NOMO-1 treated with DMSO at 0.1 percent for 48 hours (cell line): ENCODE results near the gene EFNA1.
A peak's percentile ranks its signal among the peaks of the same experiment; 100 is the strongest.

Source experiments
- DNase-seq: peaks from one replicate; lab custom pipeline; 2025; ENCODE audit not compliant: unreplicated experiment; lab: John Stamatoyannopoulos, UW

Gene EFNA1

GRCh38 chr1:155127105-155127966 is at the start of gene EFNA1:
TSS of gene EFNA1 (plus strand) at chr1:155127876. CDS start at chr1:155127978, 102 bp downstream.
- DNase-seq, result peak; percentile 50

- peak; percentile 17 for DNase-seq
Measured at GRCh38 chr1:155078469-155079209, 49.0 kb upstream of the EFNA1 start, which contains the start of gene EFNA3. TSS of gene EFNA3 (plus strand) at chr1:155078837. CDS start at chr1:155078942, 105 bp downstream.

- no peak for DNase-seq
Measured at GRCh38 chr1:155079210-155079486, 48.5 kb upstream of the EFNA1 start.

GRCh38 chr1:155079487-155080311 is 48.0 kb upstream of the EFNA1 start:
- no peak for DNase-seq

- DNase-seq, result no peak
Measured at GRCh38 chr1:155080312-155081228, 47.1 kb upstream of the EFNA1 start.

GRCh38 chr1:155081472-155082300 is 46.0 kb upstream of the EFNA1 start:
- peak; percentile 15 for DNase-seq

- DNase-seq, result no peak
Measured at GRCh38 chr1:155082301-155083051, 45.2 kb upstream of the EFNA1 start.

GRCh38 chr1:155083052-155083541 is 44.6 kb upstream of the EFNA1 start:
- no peak for DNase-seq

- DNase-seq, result peak; percentile 16
Measured at GRCh38 chr1:155083865-155084721, 43.6 kb upstream of the EFNA1 start.

GRCh38 chr1:155084722-155085503 is 42.8 kb upstream of the EFNA1 start:
- DNase-seq, result peak; percentile 97

GRCh38 chr1:155085504-155086127 is 42.1 kb upstream of the EFNA1 start:
- DNase-seq, result peak; percentile 39

- peak; percentile 29 for DNase-seq
Measured at GRCh38 chr1:155086128-155086741, 41.4 kb upstream of the EFNA1 start.

- no peak for DNase-seq
Measured at GRCh38 chr1:155086856-155087535, 40.7 kb upstream of the EFNA1 start.

- peak; percentile 32 for DNase-seq
Measured at GRCh38 chr1:155091071-155092051, 36.3 kb upstream of the EFNA1 start.
